Immature natural killer cell (primary cell): Measurements from ENCODE around the gene MSRB3. TPM values are rescaled to one million over a fixed set of nuclear protein-coding genes. Genes with fewer than 3 reads are reported as not detected.
"Not testable (repeated sequence)": the region's sequence is repeated elsewhere in the genome, so short reads cannot be mapped to it uniquely, and the experiment has no call there.

ENCODE experiments used
- DNase-seq, 3 donors: peaks; one replicate each; pipeline ENCODE4 v3.0.0; 2022; ENCODE audit warnings: mixed read lengths in 1 of 3
- H3K27ac Mint-ChIP-seq, 6 donors: one replicate each; pipeline ENCODE4 v1.8.0; 2020; ENCODE audit warnings: mixed read lengths in 6 of 6, mild to moderate bottlenecking in 5 of 6, inconsistent platforms in 4 of 6, moderate library complexity in 3 of 6
- H3K27me3 Mint-ChIP-seq, 3 donors: one replicate each; pipeline ENCODE4 v1.8.0; 2020 to 2021; ENCODE audit warnings: low read depth in 3 of 3, mild to moderate bottlenecking in 3 of 3, mixed read lengths in 3 of 3, moderate library complexity in 3 of 3, inconsistent platforms in 1 of 3
- H3K36me3 Mint-ChIP-seq, 3 donors: one replicate each; pipeline ENCODE4 v1.8.0; 2020; ENCODE audit warnings: mixed read lengths in 3 of 3, inconsistent platforms in 2 of 3, mild to moderate bottlenecking in 2 of 3
- H3K4me1 Mint-ChIP-seq, 2 donors: one replicate each; pipeline ENCODE4 v1.8.0; 2020; ENCODE audit warnings: inconsistent platforms in 2 of 2, mild to moderate bottlenecking in 2 of 2, mixed read lengths in 2 of 2, moderate library complexity in 1 of 2
- H3K4me3 Mint-ChIP-seq, 5 donors: one replicate each; pipeline ENCODE4 v1.8.0; 2020; ENCODE audit warnings: mild to moderate bottlenecking in 5 of 5, mixed read lengths in 5 of 5, inconsistent platforms in 3 of 5, moderate library complexity in 3 of 5
- H3K9me3 Mint-ChIP-seq, 6 donors: one replicate each; pipeline ENCODE4 v1.8.0; 2020; ENCODE audit warnings: mild to moderate bottlenecking in 6 of 6, mixed read lengths in 6 of 6, inconsistent platforms in 4 of 6, moderate library complexity in 3 of 6
- polyA plus RNA-seq, 3 donors: library from polyadenylated mRNA; unstranded; fragments of 300-500 nt; fragmentation: Illumina TruSeq; gene quantifications; one replicate each; pipeline ENCODE4 v1.2.3, GENCODE V29; 2021

Gene MSRB3
- polyA plus RNA-seq, 3 donors from 2014 or later = 3.0 to 4.6 (median 3.2) TPM

DNA sequence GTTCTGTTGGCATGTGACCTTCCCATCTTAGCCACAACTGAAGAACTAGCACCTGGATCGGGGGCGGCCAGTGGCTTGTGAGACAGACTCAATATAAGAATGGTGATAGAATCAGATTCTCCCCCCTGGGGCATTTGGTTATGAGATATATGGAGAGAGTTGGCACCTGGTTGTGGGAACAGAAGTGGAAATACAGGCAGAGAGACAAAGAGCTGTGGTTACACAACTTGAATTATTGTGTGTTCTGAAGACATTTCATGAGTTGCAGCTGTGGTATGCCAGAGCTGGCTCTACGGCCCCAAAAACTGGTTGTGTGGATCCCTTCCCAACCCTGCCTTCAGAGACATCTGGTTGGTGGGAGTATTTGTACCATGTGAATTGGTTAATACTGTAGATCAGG, 2.9 kb upstream of the MSRB3 start:
- H3K27ac Mint-ChIP-seq = no peak overlapping the region
- peaks cover 10 to 16% of the 10 kb centered on the region in 2 donors for H3K4me1 Mint-ChIP-seq

DNA sequence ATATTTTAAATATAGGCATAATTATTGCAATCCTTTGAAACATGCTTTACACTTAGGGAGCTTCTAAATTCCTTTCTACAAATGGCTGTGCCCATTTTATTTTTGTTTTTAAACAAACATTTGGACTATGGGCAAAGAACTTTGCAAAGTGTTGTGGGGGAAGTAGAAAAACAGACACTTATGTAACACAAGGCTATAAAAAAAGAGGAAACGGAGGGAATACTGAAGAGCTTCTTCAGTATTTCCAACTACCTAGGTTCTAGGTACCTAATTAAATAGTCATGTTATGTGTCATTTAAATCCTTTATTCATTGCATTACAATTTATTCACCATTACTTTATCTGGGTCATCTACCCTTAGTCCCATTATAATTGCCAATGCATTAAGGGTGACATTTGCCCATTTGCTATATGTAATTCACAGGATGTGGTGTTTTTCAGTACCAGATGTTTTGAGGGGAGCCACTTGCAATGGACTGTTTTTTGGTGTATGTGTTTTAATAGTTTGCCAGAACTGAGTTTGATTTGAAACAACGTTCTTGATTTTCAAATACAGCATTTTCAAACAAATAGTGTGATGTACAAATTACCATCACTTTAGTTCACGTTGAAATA, 1.5 kb upstream of the MSRB3 start:
- no peaks in the 10 kb centered on the region for H3K9me3 Mint-ChIP-seq
- peaks cover 10 to 16% of the 10 kb centered on the region in 2 donors for H3K4me1 Mint-ChIP-seq
- no peak overlapping the region for H3K27ac Mint-ChIP-seq
- H3K27me3 Mint-ChIP-seq = peaks cover 7 to 15% (median 14%) of the 10 kb centered on the region in 3 donors
- DNase-seq = no peak
- no peaks in the 10 kb centered on the region for H3K36me3 Mint-ChIP-seq
- H3K4me3 Mint-ChIP-seq = no peak overlapping the region

More for the DNA sequence above, 2.9 kb upstream of the MSRB3 start:
- Mint-ChIP-seq H3K27me3 (peaks cover 7 to 15% (median 14%) of the 10 kb centered on the region in 3 donors), H3K4me3 (no peak overlapping the region), H3K9me3 (no peaks in the 10 kb centered on the region), H3K36me3 (no peaks in the 10 kb centered on the region)
- DNase-seq = no peak

DNA sequence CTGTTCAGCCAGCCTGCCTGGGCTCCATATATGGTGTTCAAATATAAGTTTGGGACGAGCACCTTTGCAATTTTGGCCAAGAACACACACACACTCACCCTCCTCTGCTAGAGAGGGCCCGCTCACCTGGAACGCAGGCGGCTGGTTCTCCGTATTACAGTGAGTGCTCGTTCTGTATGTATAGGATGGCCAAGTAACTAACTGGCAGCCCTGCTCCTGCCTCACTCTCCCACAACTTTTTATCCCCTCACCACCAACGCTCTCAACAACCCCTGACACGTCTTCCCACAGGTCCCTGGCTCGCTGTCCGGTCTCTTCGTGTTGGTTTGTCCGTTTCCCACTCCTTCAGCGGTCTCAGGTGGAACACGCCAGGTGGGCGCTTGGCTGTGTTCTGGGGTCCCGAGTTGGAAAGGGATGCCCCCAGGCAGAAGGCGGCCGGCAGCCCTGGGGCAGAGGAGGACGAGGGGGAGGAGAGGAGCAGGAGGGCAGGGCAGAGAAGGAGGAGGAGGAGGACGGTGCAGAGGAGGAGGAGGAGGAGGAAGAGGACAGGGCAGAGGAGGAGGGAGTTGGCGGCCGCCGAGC, 398 bp upstream of the MSRB3 start:
- no peaks in the 10 kb centered on the region for H3K9me3 Mint-ChIP-seq
- H3K4me3 Mint-ChIP-seq = peak overlapping the region; percentile 34 to 80 (median 69)
- H3K36me3 Mint-ChIP-seq = no peaks in the 10 kb centered on the region
- DNase-seq = no peak
- H3K4me1 Mint-ChIP-seq = peaks cover 10 to 16% of the 10 kb centered on the region in 2 donors
- H3K27ac Mint-ChIP-seq = no peak overlapping the region
- peaks cover 5 to 18% (median 15%) of the 10 kb centered on the region in 3 donors for H3K27me3 Mint-ChIP-seq

DNA sequence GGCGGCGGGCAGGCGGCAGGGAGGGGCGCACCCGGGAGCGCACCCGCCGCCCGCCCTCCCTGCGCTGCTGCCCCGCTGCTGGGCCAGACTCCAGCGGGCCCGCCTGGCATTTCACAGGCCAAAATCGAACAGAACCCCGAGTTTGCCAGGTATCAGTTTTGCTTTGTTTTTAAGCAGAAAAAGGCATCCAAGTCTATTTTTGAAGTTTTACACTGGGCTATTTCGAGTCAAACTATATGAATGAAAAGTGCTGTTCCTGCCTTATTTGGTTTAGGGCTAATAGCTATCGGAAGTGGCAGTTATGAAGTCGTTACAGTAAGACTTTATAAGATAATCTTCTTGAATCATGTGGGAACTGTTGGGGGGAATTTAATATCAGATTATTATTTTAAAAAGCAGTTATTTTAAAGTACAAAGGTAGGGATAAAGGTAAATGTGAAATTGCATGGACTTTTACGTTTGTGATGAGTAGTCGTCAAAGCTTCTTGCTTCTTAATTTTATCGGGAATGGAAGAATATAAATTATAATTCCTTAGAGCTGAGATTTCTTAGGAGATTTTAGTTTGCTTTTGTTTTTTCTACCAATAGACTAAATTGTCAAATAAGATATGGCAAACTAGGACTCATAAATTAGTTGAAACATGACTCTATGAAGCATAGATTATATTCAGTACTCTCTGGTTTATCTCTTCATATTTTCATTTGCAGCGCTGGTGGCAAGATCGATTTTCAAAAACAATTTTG, 1.1 kb downstream of the MSRB3 start:
- H3K4me1 Mint-ChIP-seq = peaks cover 10 to 16% of the 10 kb centered on the region in 2 donors

DNA sequence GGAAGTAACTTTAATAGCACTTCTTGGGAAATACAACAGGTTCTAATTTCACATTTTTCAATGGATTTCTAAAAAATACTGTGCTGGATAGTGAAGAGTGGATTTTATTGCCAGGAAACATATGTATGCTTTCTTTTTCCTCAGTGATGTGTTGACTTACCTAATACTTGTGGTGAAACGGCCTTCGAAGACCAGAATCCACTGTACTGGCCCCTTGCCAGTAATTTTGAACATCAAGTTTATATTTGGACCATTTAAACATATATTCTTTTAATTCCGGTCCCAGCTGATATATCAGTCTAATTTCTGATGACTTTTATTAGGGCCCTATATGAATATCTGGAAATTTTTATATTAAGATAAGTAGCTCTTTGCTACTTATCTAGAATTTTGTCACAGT, 1.8 kb downstream of the MSRB3 start:
- Mint-ChIP-seq H3K27me3 (peaks cover 5 to 16% (median 10%) of the 10 kb centered on the region in 3 donors), H3K27ac (no peak overlapping the region), H3K4me1 (peaks cover 10 to 16% of the 10 kb centered on the region in 2 donors), H3K36me3 (no peaks in the 10 kb centered on the region), H3K9me3 (no peaks in the 10 kb centered on the region), H3K4me3 (no peak overlapping the region)
- no peak for DNase-seq

More for the DNA sequence above, 1.1 kb downstream of the MSRB3 start:
- Mint-ChIP-seq H3K9me3 (no peaks in the 10 kb centered on the region), H3K4me3 (peak overlapping the region; percentile 59 to 77 (median 66)), H3K27me3 (peaks cover 5 to 18% (median 12%) of the 10 kb centered on the region in 3 donors), H3K36me3 (no peaks in the 10 kb centered on the region), H3K27ac (no peak overlapping the region)
- no peak for DNase-seq

DNA sequence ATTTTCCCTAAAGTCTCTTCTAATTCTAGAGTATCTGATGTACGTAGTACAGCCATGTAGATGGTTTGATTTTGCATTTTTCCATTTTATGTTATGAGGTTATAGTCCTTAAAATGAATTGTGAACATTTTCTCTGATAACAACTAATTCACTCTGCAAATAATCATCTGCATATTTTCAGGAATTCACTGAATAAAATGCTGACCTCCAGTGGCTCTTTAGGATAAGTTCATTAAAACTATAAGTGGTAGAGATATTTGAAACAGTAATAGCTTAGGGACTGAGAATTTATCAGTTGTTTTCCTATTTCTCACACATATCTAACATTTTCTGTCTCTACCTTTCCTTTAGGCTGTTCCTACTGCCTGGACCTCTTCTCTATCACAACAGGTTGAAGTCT, 4.4 kb downstream of the MSRB3 start:
- Mint-ChIP-seq H3K27ac (no peak overlapping the region), H3K4me3 (no peak overlapping the region), H3K9me3 (no peaks in the 10 kb centered on the region), H3K27me3 (peaks cover 0 to 11% (median 6%) of the 10 kb centered on the region in 3 donors), H3K4me1 (peaks cover 9 to 12% of the 10 kb centered on the region in 2 donors), H3K36me3 (no peaks in the 10 kb centered on the region)
- no peak for DNase-seq

DNA sequence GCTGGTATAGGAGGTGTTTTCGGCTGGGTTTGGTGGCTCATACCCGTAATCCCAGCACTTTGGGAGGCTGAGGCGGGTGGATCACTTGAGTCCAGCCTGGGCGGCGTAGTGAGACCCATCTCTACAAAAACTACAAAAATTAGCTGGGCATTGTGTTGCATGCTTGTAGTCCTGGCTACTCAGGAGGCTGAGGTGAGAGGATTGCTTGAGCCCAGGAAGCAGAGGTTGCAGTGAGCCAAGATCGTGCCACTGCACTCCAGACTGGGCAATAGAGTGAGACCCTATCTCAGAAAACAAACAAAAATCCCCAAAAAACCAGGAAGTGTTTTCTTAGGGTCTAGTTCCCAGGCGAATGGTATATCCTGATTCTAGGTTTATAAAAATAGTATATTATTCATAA, 7.0 kb downstream of the MSRB3 start:
- not testable (repeated sequence) for H3K4me3 Mint-ChIP-seq, H3K27me3 Mint-ChIP-seq, DNase-seq, H3K9me3 Mint-ChIP-seq, H3K4me1 Mint-ChIP-seq, H3K36me3 Mint-ChIP-seq, H3K27ac Mint-ChIP-seq

DNA sequence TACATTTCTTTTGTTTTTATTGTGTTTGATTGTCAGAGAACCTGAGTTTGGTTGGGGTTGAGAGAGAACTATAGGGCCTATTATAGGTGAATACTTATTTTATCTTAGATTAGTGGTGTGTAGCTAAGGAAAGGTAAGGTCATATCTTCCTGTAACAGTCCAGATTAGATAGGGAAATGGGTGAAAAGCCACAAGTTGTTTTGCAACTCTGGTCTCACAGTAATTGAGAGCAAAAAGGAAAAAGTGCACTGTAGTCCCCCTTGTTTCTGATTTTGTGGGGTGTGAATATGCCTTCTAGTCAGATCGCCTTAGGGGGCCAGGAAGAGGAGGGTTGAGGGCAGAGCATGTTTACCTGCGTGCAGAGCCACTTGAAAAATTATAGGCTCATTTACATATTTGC, 8.9 kb downstream of the MSRB3 start:
- Mint-ChIP-seq H3K4me1 (peaks cover 0 to 2% of the 10 kb centered on the region in 2 donors), H3K9me3 (no peaks in the 10 kb centered on the region), H3K27ac (peak overlapping the region in 2 of 6 donors; percentile 5 to 11), H3K27me3 (peaks cover 0 to 9% (median 5%) of the 10 kb centered on the region in 3 donors), H3K4me3 (no peak overlapping the region), H3K36me3 (no peaks in the 10 kb centered on the region)
- no peak for DNase-seq

DNA sequence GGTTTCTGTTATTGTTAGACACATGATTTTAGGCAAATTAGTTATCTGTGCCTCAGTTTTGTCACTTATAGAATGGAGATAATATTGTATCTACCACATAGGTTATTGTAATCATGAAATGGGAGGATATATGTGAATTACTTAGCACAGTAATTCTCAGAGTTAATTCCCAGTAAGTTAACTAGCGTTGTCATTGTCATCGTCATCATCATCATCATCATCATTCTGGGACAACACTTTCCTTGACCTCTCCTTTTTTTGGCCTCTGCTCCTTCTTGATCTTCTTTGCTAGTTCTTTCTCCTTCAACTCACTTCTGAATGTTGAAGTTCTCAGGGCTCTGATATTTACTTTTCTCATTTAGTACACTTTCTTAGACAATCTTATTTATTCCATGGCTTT, 13.8 kb downstream of the MSRB3 start:
- Mint-ChIP-seq H3K4me3 (no peak overlapping the region), H3K36me3 (no peaks in the 10 kb centered on the region), H3K27ac (no peak overlapping the region), H3K9me3 (peaks cover 0 to 6% (median 0%) of the 10 kb centered on the region in 6 donors), H3K27me3 (peaks cover 0 to 7% (median 4%) of the 10 kb centered on the region in 3 donors), H3K4me1 (peaks cover 0 to 6% of the 10 kb centered on the region in 2 donors)
- DNase-seq = no peak

DNA sequence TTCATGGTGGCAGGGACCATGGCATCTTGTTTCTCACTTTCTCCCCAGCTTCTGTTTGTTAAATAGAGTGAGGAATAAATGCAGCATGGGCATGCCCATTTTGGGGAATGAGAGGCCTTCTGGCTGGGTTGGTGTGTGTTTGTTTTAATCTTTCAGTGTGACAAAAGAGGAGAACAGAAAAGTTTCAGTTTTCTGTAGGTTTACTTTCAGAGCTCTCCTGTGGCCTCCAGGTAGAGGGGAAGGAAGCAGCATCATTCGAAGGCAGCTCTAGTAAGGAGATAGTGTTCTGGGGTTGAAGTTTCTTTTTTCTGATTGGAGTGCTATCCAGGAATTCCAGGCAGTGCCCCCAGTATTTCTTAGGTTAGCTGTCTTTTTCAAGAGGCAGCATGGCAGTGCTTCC, 15.3 kb downstream of the MSRB3 start:
- no peak overlapping the region for H3K27ac Mint-ChIP-seq
- peaks cover 0 to 4% of the 10 kb centered on the region in 2 donors for H3K4me1 Mint-ChIP-seq
- H3K4me3 Mint-ChIP-seq = no peak overlapping the region
- H3K36me3 Mint-ChIP-seq = no peaks in the 10 kb centered on the region
- H3K9me3 Mint-ChIP-seq = peaks cover 0 to 6% (median 0%) of the 10 kb centered on the region in 6 donors
- peaks cover 0 to 7% (median 0%) of the 10 kb centered on the region in 3 donors for H3K27me3 Mint-ChIP-seq
- DNase-seq = no peak

DNA sequence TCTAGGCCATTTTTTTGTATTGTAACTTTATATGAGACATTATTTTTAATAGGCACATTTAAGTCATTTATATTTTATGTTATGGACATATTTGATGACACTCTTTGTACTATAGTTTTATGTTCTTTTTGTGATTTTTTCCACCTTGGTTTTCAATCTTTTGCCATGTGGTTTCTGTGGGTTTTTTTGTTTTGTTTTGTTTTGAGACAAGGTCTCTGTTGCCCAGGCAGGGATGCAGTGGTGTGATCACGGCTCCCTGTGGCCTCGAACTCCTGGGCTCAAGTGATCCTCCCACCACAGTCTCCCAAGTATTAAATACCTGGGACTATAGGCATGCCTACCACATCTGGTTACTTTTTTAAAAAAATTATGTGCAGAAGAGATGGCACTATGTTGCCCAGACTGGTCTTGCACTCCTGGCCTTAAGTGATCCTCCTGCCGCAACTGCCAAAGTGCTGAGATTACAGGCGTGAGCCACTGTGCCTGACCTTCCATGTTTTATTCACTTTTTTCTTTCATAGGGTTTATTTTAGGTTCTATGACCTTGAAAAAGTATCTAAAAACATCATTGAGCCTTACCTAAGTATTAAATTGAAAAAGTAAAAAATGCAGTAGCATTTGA, 16.3 kb downstream of the MSRB3 start:
- Mint-ChIP-seq H3K4me3 (peak overlapping the region in 1 of 5 donors; percentile 14), H3K36me3 (no peaks in the 10 kb centered on the region), H3K9me3 (peaks cover 0 to 6% (median 0%) of the 10 kb centered on the region in 6 donors), H3K27me3 (peaks cover 0 to 7% (median 0%) of the 10 kb centered on the region in 3 donors), H3K27ac (no peak overlapping the region), H3K4me1 (peaks cover 0 to 4% of the 10 kb centered on the region in 2 donors)
- DNase-seq = peak; percentile 18 to 41 (median 33)

DNA sequence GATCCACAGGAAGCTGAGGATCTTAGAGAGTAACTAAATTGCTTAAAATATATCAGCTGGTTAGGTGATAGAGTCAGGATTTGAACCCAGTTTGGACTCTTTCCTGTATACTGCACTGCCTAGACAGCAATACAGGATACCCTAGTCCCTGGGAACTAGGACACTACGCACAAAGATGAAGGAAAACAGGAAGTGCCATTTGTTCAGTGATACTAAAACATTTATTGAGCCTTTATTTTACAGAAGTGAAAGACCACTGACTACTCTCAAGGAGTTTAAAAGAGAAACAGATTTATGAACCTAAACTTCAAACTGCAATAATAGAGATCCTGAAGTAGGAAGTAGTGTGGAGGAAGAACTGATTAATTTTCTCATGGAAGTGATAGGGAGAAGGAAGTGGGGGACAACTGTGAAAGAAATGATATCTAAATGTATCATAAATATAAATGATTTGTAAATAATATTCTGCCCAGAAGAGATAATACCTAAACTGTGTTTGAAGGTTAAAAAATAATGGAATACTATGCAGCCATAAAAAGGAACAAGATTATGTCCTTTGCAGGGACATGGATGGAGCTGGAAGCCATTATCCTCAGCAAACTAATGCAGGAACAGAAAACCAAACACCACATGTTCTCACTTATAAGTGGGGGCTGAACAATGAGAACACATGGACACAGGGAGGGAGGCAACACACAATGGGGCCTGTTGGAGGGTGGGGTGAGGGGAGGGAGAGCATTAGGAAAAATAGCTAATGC, 18.2 kb downstream of the MSRB3 start:
- peaks cover 0 to 4% of the 10 kb centered on the region in 2 donors for H3K4me1 Mint-ChIP-seq
- H3K27ac Mint-ChIP-seq = no peak overlapping the region
- no peak overlapping the region for H3K4me3 Mint-ChIP-seq
- H3K36me3 Mint-ChIP-seq = no peaks in the 10 kb centered on the region
- peaks cover 0 to 6% (median 0%) of the 10 kb centered on the region in 6 donors for H3K9me3 Mint-ChIP-seq
- DNase-seq = no peak
- H3K27me3 Mint-ChIP-seq = peaks cover 0 to 2% (median 0%) of the 10 kb centered on the region in 3 donors

DNA sequence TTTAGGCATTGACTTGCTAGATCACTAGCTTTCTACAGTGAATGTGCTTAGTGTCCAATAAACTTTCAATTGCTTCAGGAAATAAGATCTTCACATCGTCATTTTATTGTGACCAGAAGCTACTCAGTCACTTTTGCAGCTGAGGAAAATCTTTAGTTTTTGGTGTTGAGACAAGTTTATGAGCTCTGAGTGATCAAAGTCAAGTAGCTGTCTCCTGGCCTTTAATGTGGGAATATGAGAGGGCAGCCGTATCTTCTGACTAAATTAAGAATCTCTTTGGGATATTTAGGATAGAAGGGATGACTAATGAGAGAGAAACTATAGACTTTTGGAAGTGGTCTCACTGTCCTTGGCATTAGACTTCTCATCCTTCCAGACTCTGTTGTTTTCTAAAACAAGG, 21.6 kb downstream of the MSRB3 start:
- Mint-ChIP-seq H3K27me3 (peaks cover 0 to 3% (median 0%) of the 10 kb centered on the region in 3 donors), H3K27ac (no peak overlapping the region), H3K36me3 (no peaks in the 10 kb centered on the region), H3K4me3 (no peak overlapping the region), H3K9me3 (peaks cover 0 to 6% (median 0%) of the 10 kb centered on the region in 6 donors), H3K4me1 (no peaks in the 10 kb centered on the region)
- DNase-seq = no peak
